ENCODE results near the gene UBFD1. TPM values are rescaled to one million over a fixed set of nuclear protein-coding genes. Genes with fewer than 3 reads are reported as not detected.
"Not testable (repeated sequence)": the region's sequence is repeated elsewhere in the genome, so short reads cannot be mapped to it uniquely, and the experiment has no call there.

UBFD1 gene
- total RNA-seq, 1 donor from 2014 or later: 47.0 TPM

DNA sequence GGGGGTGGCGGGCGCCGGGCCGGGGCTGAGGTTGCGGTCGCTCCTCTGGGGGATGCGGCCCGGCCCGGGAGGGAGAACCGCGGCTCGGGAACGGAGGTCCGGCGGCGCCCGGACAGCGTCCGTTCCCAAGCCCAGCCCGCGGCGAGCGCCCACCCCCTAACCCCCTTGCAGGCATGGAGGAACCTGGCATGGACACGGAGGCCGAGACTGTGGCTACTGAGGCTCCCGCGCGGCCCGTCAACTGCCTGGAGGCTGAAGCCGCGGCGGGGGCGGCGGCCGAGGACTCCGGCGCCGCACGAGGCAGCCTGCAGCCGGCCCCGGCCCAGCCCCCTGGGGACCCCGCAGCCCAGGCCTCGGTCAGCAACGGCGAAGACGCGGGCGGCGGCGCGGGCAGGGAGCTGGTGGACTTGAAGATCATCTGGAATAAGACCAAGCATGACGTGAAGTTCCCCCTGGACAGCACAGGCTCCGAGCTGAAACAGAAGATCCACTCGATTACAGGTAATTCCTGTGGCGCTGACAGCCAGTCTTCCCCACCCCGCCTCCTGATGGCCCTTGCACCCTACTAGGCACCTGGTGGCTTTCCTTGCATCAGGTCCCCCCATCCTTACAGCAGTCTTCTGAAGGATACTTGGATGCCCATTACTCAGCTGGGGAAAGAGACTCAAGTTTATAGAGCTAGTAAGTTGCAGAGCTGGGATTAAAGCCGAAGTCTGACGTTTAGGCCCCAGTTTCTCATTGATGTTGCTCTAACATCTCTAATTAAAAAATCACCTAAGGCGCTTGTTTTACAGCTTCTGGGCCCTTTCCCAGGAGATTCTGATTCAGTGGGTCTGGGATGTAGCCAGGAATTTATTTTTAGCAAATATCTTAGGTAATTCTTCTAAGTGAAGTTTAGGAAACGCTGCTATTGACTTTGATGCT lies 514 bp downstream of the UBFD1 start:
- ATAC-seq (ENCODE audit: poor library complexity) (peak; percentile 9), DNase-seq (peak; percentile 66)
- intact Hi-C loops (cut with DNase I): loop anchor here (5.0 kb wide), 1 partner anchor 39 kb away; the partner anchor contains the start of gene NDUFAB1

DNA sequence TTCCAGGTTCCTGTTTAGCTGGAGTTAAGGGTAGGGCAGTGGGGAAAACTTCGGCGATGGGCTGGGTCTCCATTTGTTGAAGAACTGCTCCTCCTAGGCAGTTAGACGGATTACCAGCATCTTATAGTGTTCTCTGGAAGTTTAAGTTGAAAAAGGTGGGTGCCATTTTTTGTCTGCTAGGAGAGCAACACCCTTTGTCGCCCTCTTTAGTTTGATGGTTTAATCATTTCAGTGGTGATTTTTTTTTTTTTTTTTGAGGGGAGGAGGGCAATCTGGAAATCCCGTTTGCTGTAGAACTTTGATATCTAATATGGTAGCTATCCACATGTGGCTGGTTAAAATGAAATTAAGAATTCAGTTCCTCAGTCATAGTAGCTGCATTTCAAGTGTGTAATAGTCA lies 4.1 kb downstream of the UBFD1 start:
- ATAC-seq (ENCODE audit: poor library complexity): no peak
- intact Hi-C loops (cut with DNase I): no loop called here
- no peak for DNase-seq

DNA sequence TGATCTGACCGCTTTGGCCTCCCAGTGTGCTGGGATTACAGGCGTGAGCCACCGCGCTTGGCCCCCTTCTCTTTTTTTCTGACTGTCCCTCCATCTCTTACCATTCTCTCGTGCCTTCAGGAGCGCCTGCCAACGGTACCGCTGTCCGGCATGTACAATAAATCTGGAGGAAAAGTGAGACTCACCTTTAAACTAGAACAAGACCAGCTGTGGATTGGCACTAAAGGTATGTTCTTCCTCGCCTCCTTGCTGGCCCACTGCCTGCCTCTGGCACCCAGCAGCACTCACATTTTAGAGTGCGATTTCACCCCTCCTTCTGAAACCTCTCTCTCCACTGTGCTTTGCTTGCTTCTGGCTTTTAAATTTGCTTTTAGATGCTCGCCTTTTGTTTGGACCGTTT lies 5.0 kb downstream of the UBFD1 start:
- DNase-seq: no peak
- intact Hi-C loops (cut with DNase I): no loop called here
- ATAC-seq (ENCODE audit: poor library complexity): no peak

DNA sequence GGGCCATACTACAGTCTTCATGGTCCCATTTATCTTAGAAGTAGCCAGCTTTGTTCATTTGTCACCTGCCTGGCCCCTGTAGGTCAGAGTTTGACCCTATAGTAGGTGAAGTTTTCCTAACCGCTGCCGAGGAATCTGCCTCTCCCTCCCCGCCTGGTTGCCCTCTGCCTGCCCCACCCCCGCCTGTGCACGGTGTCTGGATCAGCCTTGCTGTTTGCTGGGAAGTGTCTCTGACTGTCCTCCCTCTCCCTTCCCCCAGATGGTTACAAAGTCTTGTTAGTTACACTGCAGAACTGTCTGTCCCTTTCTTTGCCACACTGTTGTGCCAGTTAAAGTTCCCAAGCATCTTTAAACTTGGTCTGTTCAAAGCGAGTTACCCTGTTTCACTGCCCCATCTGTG lies 5.7 kb downstream of the UBFD1 start:
- intact Hi-C loops (cut with DNase I): no loop called here
- ATAC-seq (ENCODE audit: poor library complexity) (no peak), DNase-seq (no peak)

DNA sequence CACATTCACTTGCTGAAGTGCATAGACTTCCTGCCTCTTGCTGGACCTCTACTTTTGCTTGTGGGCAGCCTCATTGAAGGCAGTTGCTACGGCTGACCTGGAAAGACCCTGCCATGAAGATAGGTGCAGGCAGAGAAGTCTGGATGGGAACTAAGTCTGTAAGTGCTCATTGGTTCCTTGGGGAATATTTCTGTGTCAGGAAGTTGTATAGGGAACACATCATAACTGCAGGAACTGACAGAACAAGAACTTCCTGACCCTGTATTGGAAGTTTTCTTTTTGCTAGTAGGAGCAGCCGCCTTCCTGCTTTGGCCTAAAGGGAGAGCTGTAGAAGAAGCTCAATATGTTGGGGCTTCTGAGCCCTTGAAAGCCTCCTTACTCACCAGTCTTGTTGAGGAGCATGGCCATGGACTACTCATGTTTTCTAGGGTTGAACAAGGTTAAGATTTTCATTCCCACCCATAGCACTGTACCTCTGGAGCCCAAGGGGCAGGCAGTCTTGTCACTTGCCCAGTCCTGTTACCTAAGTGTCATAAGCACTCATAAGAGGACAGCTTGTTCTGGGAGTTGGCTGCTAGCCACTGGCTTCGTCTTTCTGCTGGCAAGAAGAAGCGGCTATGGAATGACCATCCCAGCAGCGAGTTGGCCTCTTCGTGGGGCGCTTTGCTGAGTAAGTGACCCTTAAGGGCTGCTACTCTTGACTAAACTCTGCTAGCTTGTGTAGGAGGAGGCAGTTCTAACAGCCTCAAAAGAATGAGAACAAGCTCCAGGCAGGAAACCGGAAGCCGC lies 7.2 kb downstream of the UBFD1 start:
- intact Hi-C loops (cut with DNase I): no loop called here
- ATAC-seq (ENCODE audit: poor library complexity): peak; percentile 88
- peak; percentile 76 for DNase-seq

DNA sequence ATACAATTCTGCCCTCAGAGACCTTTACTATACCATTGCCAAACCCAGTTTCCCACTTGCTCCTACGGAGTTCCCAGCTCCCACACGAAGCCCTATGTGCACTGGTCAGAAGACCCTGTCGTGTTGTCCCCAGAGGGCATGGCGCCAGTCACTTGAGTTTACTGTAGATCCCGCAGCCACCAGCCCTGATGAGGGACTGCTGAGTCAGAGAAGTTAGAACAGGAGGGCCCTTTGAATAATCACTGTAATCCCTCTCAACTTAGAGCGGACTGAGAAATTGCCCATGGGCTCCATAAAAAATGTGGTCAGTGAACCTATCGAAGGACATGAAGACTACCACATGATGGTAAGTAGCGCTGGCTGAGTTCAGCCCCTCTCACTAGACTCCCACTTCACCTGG lies 9.2 kb downstream of the UBFD1 start:
- ATAC-seq (ENCODE audit: poor library complexity) (no peak), DNase-seq (peak; percentile 10)
- intact Hi-C loops (cut with DNase I): no loop called here

DNA sequence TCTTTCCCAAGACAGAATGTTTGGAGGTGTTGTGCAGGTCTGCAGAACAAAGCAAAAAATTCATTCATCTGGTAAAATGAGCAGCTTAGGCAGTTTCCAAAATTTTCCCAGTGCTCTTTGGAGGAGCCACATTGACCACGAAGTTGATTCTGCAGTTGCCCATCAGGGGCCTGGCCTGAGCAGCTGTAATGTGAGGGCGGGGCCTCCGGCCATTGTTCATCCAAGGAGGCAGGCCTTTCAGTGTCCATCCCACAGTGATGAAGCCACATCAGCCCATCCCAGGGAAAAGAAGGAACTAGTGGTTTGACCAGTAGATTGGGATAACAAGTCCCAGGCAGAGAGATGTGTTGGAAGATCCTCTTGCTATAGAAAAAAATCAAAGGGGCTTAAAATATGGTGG lies 10.1 kb downstream of the UBFD1 start:
- intact Hi-C loops (cut with DNase I): no loop called here
- DNase-seq (no peak), ATAC-seq (ENCODE audit: poor library complexity) (no peak)

DNA sequence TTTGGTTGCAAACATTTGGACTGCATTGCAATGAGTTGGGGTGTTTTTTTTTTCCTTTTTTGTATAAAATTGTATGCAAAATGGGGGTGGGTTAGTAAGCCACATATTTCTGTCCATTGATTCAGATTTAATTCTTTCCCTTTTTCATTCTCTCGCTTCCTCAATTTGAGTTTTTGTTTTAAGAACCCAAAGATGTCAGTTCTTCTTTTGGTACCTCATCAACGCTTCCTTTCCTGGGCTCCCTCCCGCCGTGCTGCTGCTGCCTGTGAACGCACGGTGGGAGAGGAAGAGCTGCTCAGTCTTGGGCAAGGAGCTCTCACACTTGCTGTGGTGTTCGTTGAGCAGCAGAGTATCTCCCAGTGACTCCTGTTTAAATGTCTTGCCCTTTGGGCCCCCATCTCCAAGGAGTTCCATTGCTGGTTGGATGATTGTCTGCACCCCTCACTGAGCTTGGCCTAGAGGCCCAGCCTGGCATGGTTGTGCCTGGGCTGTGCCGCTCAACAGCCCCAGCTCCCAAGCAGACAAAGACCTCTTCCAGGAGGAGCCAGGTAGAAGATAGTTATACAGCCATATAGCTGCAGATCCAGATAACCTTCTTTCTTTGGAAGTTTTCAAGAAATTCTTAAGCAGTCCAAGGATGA lies 13.6 kb downstream of the UBFD1 start:
- ATAC-seq (ENCODE audit: poor library complexity): peak; percentile 35
- DNase-seq: peak; percentile 48
- intact Hi-C loops (cut with DNase I): no loop called here

DNA sequence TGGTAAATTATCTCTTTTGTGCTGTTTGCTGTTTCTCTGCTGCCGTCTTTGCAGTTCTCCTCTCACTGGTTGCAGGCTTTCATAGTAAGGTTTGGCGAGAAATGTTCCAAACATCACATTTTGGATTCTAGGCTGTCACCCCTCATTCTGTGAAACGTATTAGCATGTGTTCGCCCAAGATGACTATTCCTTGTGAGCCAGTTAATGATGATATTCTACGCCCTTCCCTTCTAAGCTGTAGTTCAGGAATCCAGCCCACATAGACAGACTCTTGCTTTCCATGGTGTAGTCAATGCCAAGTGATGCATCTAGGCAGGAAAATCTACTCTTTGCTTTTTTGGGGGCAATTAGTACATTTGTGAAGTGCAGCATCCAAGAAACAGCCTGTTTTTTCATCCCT lies 14.4 kb downstream of the UBFD1 start:
- ATAC-seq (ENCODE audit: poor library complexity) (no peak), DNase-seq (no peak)
- intact Hi-C loops (cut with DNase I): no loop called here

DNA sequence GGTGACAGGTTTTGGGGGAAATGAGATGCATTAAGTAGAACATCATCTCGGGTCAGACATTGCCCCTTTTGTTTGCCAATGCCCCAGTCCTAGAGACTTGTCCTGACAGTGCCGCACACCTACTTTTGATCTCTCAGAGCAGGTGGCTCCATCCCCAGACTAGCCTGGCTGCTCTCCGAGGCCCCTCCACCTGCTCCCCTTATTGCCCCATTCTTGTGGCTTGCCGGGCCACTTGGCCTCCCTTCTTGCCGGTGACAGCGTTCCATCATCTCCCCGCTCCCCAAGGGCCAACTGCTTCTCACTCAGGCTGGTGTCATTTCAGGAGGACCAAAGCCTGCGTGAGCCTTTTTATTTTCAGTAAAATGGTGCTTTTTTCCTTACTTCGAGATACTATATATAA lies 14.9 kb downstream of the UBFD1 start:
- intact Hi-C loops (cut with DNase I): no loop called here
- ATAC-seq (ENCODE audit: poor library complexity) (no peak), DNase-seq (peak; percentile 11)

DNA sequence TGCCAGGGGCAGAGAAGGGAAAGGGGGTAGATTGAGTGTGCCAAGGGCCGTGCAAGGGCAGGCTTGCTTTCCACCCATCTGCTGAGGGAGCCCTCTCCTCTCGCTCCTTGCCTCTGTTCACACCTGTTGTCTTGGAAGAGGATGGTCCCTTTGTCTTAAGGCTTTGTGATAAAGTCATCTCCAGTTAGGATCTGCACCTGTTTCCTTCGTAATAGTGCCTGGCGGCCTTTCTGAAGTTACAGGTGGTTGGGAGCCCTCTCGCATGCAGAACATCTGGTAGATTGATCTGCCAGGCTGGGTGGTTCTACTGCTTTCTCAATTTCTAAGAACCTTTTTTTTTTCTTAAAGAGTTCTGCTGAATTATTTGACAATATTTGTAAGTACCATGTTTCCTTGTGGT lies 16.3 kb downstream of the UBFD1 start:
- no peak for ATAC-seq (ENCODE audit: poor library complexity)
- intact Hi-C loops (cut with DNase I): no loop called here
- DNase-seq: peak; percentile 1

DNA sequence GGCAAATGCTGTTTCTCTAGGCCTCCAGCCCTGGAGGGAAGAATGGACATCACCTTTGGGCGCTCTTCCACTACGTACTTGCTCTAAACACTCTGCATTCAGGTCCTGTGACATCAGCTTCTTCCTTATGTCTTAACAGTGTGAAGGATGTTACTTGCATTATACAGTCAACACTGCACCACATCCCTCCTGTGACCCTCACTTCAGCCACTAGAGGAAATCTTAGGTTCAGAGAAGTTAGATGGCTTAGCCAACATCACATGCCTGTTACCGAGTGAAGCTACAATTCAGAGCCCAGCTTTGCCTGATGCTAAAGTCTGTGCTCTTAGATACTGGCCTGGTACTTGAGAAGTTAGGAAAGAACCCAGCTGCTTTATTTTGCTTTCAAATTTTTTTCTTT lies 18.3 kb downstream of the UBFD1 start:
- intact Hi-C loops (cut with DNase I): no loop called here
- DNase-seq: no peak
- no peak for ATAC-seq (ENCODE audit: poor library complexity)

DNA sequence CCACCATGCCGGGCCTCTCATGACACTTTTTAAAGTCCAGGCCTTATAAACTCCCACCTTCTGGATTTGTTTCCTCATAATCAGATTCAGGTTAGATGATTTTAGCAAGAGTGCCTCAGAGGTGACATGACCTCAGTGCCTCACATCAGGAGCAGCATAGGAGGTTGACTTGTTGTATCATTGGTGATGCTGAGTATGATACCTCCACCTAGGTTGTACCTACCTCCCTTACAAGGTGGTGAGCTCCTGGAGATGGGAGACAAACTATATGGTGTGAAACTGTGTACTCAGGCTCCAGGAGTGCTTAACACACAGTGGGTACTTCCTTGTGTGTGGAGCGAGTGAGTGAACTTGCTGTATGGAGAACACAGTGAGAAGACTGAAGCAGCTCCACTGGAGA lies 20.0 kb downstream of the UBFD1 start:
- intact Hi-C loops (cut with DNase I): no loop called here

DNA sequence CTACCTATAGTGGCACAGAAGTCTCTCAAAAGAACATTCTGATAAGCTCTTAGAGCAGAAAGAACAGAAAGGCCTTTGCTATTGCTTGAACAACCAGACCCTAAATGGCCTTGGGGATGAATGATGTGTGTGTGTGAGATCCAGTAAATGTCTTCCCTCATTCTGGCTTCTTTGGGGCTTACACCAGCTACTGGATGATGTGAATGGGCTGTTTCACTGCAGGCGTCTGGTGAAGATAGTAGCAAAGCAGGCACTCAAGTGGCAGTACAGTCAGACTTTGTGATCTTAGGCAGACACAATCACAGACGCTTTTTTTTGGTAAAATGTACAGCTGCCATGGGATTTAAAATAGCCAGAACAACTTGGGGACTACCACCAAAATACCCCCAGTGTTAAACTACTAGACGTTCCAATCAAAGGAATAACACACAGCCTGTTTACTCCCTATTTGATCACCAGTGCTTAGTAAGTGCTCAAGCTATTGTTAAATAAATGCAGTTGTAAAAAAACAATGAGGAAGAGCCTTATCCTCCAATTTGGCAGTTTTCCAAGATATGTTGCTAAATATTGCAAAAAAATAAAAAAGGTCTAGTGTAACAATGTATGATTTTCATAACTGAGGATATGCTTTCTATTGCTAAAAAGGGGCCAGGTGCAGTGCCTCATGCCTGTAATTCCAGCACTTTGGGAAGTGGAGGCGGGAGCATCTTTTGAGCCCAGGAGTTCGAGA lies 20.7 kb downstream of the UBFD1 start:
- ATAC-seq (ENCODE audit: poor library complexity) (no peak), DNase-seq (peak; percentile 1)
- intact Hi-C loops (cut with DNase I): no loop called here

More for the DNA sequence above, 20.0 kb downstream of the UBFD1 start:
- DNase-seq (no peak), ATAC-seq (ENCODE audit: poor library complexity) (no peak)

DNA sequence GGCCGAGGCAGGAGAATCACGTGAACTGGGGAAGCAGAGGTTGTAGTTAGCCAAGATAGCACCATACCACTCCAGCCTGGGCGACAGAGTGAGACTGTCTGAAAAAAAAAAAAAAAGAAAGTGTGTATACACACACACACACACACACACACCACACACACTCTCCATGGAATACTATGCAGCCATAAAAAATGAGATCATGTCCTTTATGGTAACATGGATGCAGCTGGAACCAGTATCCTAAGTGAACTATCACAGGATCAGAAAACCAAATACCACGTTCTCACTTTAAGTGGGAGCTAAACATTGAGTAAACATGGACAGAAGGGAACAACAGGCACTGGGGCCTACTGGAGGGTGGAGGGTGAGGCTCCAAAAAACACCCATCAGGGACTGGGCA lies 21.8 kb downstream of the UBFD1 start:
- DNase-seq (no peak), ATAC-seq (ENCODE audit: poor library complexity) (no peak)
- intact Hi-C loops (cut with DNase I): no loop called here

DNA sequence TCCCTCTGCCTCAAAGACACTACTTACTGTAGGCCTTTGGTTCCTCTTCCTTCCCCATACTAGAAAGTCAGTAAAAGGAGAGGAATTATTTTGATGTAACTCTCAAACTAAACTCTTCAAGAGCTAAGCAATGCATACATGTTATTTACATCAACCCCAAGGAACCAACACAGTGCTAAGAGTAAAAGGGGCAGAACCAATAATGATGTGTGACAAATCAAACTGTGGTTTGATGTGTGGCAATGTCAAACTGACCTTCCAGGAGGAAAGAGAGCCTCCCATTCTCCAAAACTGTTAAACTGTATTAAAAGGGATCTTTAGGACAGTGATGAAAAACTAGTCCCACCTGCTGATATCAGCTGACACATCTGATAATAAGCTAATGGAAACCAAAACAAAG lies 22.9 kb downstream of the UBFD1 start:
- intact Hi-C loops (cut with DNase I): no loop called here
- ATAC-seq (ENCODE audit: poor library complexity) (no peak), DNase-seq (no peak)

DNA sequence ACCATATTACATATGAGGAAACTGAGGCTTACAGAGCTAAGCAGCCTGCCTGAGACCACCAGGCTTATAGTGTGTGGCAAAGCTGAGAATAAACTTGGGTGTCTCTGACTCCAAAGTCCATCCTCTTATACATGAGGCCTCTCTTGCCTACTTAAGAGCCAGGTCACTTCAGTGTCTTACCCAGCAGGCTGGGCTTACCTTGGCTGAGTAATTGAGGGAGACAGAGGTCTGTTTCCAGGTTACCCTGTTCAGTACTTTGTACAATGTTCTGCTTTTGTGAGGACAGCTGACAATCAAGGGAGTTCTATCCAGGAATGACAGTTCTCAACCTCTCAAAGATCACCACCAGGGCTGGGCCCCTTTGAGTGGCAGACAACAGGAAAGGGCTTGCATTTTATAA lies 24.2 kb downstream of the UBFD1 start:
- DNase-seq (no peak), ATAC-seq (ENCODE audit: poor library complexity) (no peak)

DNA sequence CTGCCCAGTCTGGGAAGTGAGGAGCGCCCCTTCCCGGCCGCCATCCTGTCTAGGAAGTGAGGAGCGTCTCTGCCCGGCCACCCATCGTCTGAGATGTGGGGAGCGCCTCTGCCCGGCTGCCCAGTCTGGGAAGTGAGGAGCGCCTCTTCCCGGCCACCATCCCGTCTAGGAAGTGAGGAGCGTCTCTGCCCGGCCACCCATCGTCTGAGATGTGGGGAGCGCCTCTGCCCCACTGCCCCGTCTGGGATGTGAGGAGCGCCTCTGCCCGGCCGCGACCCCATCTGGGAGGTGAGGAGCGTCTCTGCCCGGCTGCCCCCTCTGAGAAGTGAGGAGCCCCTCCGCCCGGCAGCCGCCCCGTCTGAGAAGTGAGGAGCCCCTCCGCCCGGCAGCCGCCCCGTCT lies 25.7 kb downstream of the UBFD1 start:
- peak; percentile 20 for DNase-seq
- ATAC-seq (ENCODE audit: poor library complexity); intact Hi-C loops (cut with DNase I): not testable (repeated sequence)

More for the DNA sequence above, 24.2 kb downstream of the UBFD1 start:
- intact Hi-C loops (cut with DNase I): no loop called here

Data from Right ventricle myocardium superior (tissue), 1 donor.